MV-4-11 (cell line): ENCODE data around the gene C2orf69.

Source experiments
- DNase-seq: peaks from one replicate; lab custom pipeline; 2025; lab: John Stamatoyannopoulos, UW

The C2orf69 gene

DNA sequence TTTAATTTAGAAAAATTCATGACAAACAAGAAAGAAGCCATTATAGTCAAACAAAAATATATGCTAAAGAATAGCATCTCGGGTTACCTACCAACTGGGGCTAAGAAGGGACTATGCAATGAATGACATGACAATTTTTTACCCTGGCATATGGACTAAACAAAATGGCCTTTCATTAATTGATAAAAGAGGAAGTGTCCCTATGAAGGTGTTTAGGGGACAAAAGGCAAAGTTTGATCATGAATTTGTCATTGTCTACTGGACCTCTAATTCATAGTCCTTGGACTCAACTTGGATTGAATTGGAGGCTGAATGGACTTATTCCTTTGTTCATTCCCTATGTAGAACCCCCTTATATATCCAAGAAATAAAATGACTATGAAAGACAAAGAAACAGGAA, 57.0 kb downstream of the C2orf69 start:
- no peak for DNase-seq

DNA sequence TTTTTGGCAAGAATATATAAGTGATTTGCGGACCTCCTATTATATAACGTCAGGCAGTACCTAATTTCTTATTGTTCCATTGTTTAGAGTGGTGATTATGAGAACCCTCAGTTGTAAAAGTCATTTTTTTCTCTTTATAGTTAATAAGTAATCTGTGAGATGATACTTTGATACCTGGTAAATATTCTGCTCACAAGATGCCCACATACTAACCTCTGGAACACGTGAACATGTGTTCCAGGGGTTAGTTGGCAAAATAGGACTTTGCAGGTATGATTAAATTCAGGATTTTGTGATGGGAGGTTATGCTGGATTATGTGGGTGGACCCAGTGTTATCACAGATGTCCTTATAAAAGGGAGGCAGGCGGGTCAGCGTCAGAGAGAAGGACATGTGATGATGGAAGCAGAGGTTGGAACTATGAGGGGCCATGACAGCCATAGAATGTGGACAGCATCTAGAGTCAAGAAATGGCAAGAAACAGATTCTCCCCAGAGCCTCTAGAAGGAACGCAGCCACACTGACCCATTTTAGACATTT, 61.1 kb downstream of the C2orf69 start:
- no peak for DNase-seq

DNA sequence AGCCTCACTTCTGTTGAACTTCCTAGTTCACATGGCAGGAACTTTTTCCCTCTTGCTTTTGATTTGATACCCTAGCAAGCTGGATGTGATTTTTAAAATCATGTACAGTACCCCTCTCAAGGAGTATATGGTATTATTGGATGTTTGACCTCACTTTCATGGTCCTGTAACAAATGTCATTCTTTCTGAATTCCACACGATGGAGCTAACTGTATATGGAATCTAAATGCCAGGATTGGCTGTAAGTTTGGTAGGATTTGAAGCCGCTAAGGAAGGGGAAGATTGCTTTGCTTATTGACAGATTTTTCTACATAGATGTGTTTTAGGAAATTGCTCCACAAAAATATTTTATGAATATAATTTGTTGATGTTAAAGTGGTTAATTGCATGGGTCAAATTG, 62.6 kb downstream of the C2orf69 start:
- peak; percentile 30 for DNase-seq

GRCh38 chr2:199975273-199975895, 64.3 kb downstream of the C2orf69 start:
- no peak for DNase-seq
